ENCODE data around the gene SIPA1. TPM values are rescaled to one million over a fixed set of nuclear protein-coding genes. Genes with fewer than 3 reads are reported as not detected.
A peak's percentile ranks its signal among the peaks of the same experiment; 100 is the strongest.

SIPA1 gene
- total and polyA plus RNA-seq, 9 of the 15 experiments (the other 6 are each of a cell fraction or from before 2014, with no cell fraction given) = 0.25 to 85.8 (median 16.8) TPM

- TF ChIP-seq USF1 (CRISPR knock-in tag; IDR thresholded peaks at IDR 0.05) (peak; percentile 64), THRAP3 (IDR thresholded peaks at IDR 0.05; ENCODE audit: borderline replicate concordance) (no peak), ZC3H4 (CRISPR knock-in tag; IDR thresholded peaks at IDR 0.05; ENCODE audit: borderline replicate concordance) (no peak), ZNF778 (CRISPR knock-in tag; IDR thresholded peaks at IDR 0.05) (no peak), CTCFL (IDR thresholded peaks at IDR 0.05; ENCODE audit: borderline replicate concordance, insufficient read depth, low read depth, low read length, poor library complexity, severe bottlenecking) (no peak), ZNF444 (CRISPR knock-in tag; IDR thresholded peaks at IDR 0.05) (no peak), ZBTB7A (IDR thresholded peaks at IDR 0.05; ENCODE audit: borderline replicate concordance, control insufficient read depth, low read depth, low read length) (peak; percentile 29; the same call in 1 of the 2 replicates), ZNF592 (IDR thresholded peaks at IDR 0.05) (peak; percentile 88), ZNF431 (CRISPR knock-in tag; IDR thresholded peaks at IDR 0.05) (no peak), MTA1 (IDR thresholded peaks at IDR 0.05; ENCODE audit: borderline replicate concordance) (no peak), KAT7 (CRISPR knock-in tag; IDR thresholded peaks at IDR 0.05; ENCODE audit: borderline replicate concordance) (no peak), KDM1A (IDR thresholded peaks at IDR 0.05) (no peak), FOXK2 (conservative IDR thresholded peaks at IDR 0.05 in 1 of 2, IDR thresholded peaks at IDR 0.05 in 1 of 2; ENCODE audit: low read depth in 2 of 2) (no peak), POLR2B (IDR thresholded peaks at IDR 0.05; ENCODE audit: low read depth, partially characterized antibody) (peak; percentile 64), ZNF699 (CRISPR knock-in tag; IDR thresholded peaks at IDR 0.05; ENCODE audit: insufficient replicate concordance) (no peak), CBX3 (IDR thresholded peaks at IDR 0.05; ENCODE audit: borderline replicate concordance in 1 of 2, low read length in 2 of 2) (peak in 1 of 2 experiments; percentile 56; a peak in 1 of 3 replicates), L3MBTL2 (IDR thresholded peaks at IDR 0.05) (peak; percentile 72), RBFOX2 (IDR thresholded peaks at IDR 0.05; ENCODE audit: low read depth, low read length) (peak; percentile 55), ZZZ3 (IDR thresholded peaks at IDR 0.05) (no peak), ZNF668 (CRISPR knock-in tag; IDR thresholded peaks at IDR 0.05) (no peak), ELF2 (CRISPR knock-in tag; IDR thresholded peaks at IDR 0.05) (0 out of 2 replicates have a peak, but pooled peaks have one; percentile 17)
- TF ChIP-seq, protein P1, sequence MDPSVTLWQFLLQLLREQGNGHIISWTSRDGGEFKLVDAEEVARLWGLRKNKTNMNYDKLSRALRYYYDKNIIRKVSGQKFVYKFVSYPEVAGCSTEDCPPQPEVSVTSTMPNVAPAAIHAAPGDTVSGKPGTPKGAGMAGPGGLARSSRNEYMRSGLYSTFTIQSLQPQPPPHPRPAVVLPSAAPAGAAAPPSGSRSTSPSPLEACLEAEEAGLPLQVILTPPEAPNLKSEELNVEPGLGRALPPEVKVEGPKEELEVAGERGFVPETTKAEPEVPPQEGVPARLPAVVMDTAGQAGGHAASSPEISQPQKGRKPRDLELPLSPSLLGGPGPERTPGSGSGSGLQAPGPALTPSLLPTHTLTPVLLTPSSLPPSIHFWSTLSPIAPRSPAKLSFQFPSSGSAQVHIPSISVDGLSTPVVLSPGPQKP (CRISPR knock-in tag; IDR thresholded peaks at IDR 0.05) = no peak
Observed at GRCh38 chr11:65692367-65692766, 54.5 kb downstream of the SIPA1 start (continued).
